Mesothelial cell of epicardium (in vitro differentiated cells): ENCODE measurements around the gene CCDC126. TPM values are rescaled to one million over a fixed set of nuclear protein-coding genes. Genes with fewer than 3 reads are reported as not detected.

Experiments used
- DNase-seq, 2 experiments: peaks; one replicate each; pipeline ENCODE4 v3.0.0; 2021; ENCODE audit warnings: low spot score in 2 of 2; ENCODE audit not compliant: unreplicated experiment in 2 of 2
- H3K27ac Mint-ChIP-seq: 2 replicates; pipeline ENCODE4 v1.8.0; 2021; ENCODE audit warnings: mixed read lengths
- H3K27me3 Mint-ChIP-seq: 2 replicates; pipeline ENCODE4 v1.8.0; 2021; ENCODE audit warnings: low read depth, mixed read lengths
- H3K36me3 Mint-ChIP-seq: 2 replicates; pipeline ENCODE4 v1.8.0; 2021; ENCODE audit warnings: mixed read lengths
- H3K4me1 Mint-ChIP-seq: 2 replicates; pipeline ENCODE4 v1.8.0; 2021; ENCODE audit warnings: mixed read lengths
- H3K4me3 Mint-ChIP-seq: 2 replicates; pipeline ENCODE4 v1.8.0; 2021; ENCODE audit warnings: mild to moderate bottlenecking, moderate library complexity, mixed read lengths
- H3K9me3 Mint-ChIP-seq: 2 replicates; pipeline ENCODE4 v1.8.0; 2021; ENCODE audit warnings: mixed read lengths
- CTCF ChIP-seq: fragments of 200-600 bp; sonication (generic); IDR thresholded peaks from one replicate; pipeline ENCODE4 v1.5.0; 2021; ENCODE audit warnings: antibody characterized with exemption; ENCODE audit not compliant: unreplicated experiment
- total RNA-seq: library from RNA; stranded (reverse); gene quantifications from 3 replicates; pipeline ENCODE4 v1.2.1, GENCODE V29; 2021

CCDC126 gene
- total RNA-seq, 1 donor from 2014 or later = 10.6 TPM

GRCh38 chr7:23691320-23691719 lies 94.1 kb downstream of the CCDC126 start:
- no peaks in the 10 kb centered on the region for H3K4me1 Mint-ChIP-seq
- no peak for DNase-seq
- H3K27me3 Mint-ChIP-seq = no peaks in the 10 kb centered on the region
- peaks cover 9% of the 10 kb centered on the region for H3K9me3 Mint-ChIP-seq
- H3K4me3 Mint-ChIP-seq = no peak overlapping the region
- peaks cover 25% of the 10 kb centered on the region for H3K36me3 Mint-ChIP-seq
- H3K27ac Mint-ChIP-seq = no peak overlapping the region
- no peak for TF ChIP-seq CTCF

- H3K9me3 Mint-ChIP-seq = peaks cover 9% of the 10 kb centered on the region
- no peak overlapping the region for H3K27ac Mint-ChIP-seq
- no peak overlapping the region for H3K4me3 Mint-ChIP-seq
- H3K36me3 Mint-ChIP-seq = peaks cover 22% of the 10 kb centered on the region
- no peak for DNase-seq
- TF ChIP-seq CTCF = no peak
- no peaks in the 10 kb centered on the region for H3K27me3 Mint-ChIP-seq
- no peaks in the 10 kb centered on the region for H3K4me1 Mint-ChIP-seq
Observed at GRCh38 chr7:23693224-23693623, 96.0 kb downstream of the CCDC126 start.

Other genes starting within 250 kb of the CCDC126 start
- 84.3 to 91.3 TPM (median 89.1 TPM) in 3 replicates for gene IGF2BP3, start 126.9 kb upstream of the CCDC126 start, total RNA-seq
- 154 to 165 TPM (median 162 TPM) in 3 replicates for gene TRA2A, start 65.4 kb upstream of the CCDC126 start, total RNA-seq
- gene FAM221A, start 82.8 kb downstream of the CCDC126 start, total RNA-seq = 16.9 to 18.6 TPM (median 18.4 TPM) in 3 replicates
- 0.72 to 1.3 TPM (median 0.94 TPM) in 3 replicates for gene STK31, start 112.8 kb downstream of the CCDC126 start, total RNA-seq